GM19372 (cell line): ENCODE measurements around the gene TUBB4A.

ENCODE experiments used
- ATAC-seq: cut with Tn5 transposase; IDR thresholded peaks from one replicate; pipeline ENCODE4 v1.9.1; 2021; ENCODE audit warnings: mild to moderate bottlenecking, low read depth, moderate library complexity; ENCODE audit not compliant: unreplicated experiment

Gene TUBB4A

GRCh38 chr19:6472713-6473112, 29.4 kb downstream of the TUBB4A start:
- ATAC-seq = no peak

DNA sequence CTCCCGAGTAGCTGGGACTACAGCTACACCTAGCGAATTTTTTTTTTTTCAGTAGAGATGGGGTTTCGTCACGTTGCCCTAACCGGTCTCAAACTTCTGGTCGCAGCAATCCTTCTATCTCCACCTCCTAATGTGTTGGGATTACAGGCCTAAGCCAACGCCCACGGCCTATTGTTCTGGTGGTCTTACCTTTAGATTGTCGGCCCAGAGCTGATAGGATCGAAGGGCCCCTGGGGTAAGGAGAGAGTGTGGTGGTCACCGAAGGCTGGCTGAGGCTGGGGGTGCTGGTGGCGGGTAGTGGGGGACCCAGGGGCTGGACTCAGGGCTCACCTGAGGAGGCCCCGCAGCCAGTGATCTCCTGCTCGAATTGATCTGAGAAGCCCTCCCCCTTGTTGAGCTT, 31.0 kb downstream of the TUBB4A start:
- no peak for ATAC-seq

DNA sequence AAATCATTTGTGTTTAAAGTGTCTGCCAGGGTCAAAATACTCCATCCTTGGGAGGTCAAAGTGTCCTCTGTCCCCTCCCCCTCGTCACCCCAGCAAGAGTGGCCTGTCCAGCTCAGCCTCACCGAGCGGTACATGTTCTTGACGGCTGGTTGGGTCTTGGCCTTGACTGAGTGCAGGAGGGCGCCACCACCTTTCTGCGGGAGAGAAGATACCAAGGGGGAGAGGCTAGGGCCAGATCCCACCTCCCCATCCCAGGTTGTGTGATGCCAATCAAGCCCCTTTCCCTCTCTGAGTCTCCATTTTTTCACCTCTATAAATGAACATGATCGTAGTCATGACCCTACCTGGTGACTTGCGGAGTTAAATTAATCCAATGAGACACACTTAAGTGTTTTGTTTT, 31.9 kb downstream of the TUBB4A start:
- no peak for ATAC-seq

GRCh38 chr19:6467384-6467783, 34.7 kb downstream of the TUBB4A start:
- no peak for ATAC-seq

GRCh38 chr19:6466526-6467248, 35.4 kb downstream of the TUBB4A start:
- no peak for ATAC-seq

- ATAC-seq = no peak
These were observed 36.4 kb downstream of the TUBB4A start for GRCh38 chr19:6465663-6466062.

GRCh38 chr19:6465006-6465405, 37.1 kb downstream of the TUBB4A start:
- no peak for ATAC-seq

- no peak for ATAC-seq
These were observed 37.8 kb downstream of the TUBB4A start, which contains the start of gene CRB3 for GRCh38 chr19:6464070-6464873. Gene CRB3 (plus strand): TSS chr19:6464271. CDS start chr19:6464702, 431 bp downstream.

DNA sequence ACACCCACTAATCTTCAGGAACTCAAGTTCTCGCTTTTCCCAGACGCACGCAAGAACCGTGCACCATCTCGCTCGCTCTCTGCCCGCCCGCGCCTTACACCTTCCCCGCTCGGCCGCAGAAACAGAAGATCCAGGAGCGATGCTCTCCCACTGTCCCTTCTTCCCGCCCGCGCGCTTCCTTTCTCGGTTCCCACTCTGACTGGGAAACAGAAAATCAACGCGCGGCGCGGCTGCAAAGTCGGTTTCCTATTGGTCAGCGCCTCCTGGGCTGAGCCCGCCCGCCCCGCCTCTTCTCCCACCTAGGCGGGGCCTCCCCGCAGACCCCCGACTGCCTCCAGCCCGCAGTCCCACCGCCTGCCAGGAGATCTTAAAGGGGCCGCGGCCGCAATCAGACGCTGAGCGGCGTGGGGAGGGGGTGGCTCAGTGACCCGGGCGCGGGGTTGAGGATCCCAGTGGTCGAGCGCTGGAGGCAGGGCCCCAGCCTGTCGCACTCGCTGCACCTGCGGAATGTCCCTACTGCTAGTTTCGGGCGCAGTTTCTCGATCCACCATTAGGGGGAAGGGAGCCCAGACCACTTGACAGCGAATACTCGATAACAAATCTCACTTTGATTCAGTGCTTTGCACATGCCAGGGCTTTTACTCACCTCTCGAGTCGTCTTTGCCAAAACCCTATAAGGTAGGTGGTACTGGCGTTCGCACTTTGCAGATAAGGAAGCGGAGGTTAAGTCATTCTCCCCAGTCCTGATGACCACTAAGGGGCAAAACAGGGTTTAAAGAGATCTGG, 41.8 kb downstream of the TUBB4A start:
- ATAC-seq = peak; percentile 88

DNA sequence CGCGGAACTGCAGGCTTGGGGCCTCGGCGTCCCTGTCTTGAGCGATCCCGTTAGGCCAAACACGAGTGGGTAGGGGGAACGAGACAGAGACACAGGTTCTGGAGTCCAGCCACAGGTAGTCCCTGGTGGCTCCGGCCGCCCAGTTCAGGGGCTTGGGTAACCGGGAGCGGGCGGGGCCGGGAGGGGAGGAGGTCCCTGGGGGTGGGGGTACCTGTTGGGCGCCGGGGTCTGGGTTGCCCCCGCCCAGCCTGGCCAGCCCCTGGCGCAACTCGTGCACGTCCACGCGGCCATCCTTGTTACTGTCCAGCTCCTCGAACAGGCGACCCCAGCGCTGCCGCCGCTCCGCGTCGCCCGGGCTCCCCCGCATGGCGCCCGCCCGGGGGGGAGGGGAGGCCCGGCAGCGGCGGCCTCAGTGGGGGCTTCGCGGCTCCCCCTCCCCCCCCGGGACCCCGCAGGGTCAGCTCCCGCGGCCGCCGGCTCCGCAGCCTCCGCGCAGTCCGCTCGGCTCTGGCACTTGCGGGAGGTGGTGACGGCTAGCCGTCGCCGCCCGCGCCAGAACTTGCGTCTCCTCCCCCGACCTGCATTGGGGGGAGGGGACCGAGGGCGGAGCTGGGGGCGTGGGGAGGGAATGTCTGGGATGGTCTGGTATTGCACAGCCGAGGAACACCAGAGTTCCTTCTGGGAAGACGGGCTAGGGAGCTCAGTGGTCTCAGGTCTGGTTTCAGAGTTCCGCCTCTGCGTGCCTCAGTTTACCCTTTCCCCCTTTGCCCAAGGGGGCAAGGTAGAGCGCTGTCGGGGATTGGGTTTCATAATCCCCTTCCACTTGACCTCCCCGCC, 42.6 kb downstream of the TUBB4A start, which contains the start of gene SLC25A23:
Gene SLC25A23, minus strand, starts transcription at position 531 of the 837 bp plus-strand sequence. Its CDS starts 164 bp downstream, at position 367.
- ATAC-seq = peak; percentile 9

GRCh38 chr19:6458695-6459261, 43.3 kb downstream of the TUBB4A start:
- ATAC-seq = no peak

GRCh38 chr19:6457958-6458694, 44.0 kb downstream of the TUBB4A start:
- no peak for ATAC-seq

DNA sequence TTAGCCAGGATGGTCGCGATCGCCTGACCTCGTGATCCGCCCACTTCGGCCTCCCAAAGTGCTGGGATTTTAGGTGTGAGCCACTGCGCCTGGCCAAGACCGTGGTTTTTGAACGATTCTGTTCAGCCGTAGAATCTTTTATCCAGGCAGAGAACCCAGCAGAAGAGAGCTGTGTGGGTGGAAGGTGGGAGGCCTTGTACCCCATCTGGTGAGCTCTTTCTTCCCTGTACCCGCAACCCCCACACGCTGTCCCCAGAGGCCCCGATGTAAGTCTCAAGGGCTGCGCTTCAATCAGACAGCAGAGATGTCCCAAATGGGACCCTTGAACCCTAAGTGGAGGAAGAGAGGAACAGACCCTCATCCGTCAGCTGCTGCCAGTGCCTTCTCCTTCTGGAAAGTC, 46.2 kb downstream of the TUBB4A start:
- ATAC-seq = no peak

- ATAC-seq = no peak
These were observed 48.1 kb downstream of the TUBB4A start for GRCh38 chr19:6453951-6454565.

DNA sequence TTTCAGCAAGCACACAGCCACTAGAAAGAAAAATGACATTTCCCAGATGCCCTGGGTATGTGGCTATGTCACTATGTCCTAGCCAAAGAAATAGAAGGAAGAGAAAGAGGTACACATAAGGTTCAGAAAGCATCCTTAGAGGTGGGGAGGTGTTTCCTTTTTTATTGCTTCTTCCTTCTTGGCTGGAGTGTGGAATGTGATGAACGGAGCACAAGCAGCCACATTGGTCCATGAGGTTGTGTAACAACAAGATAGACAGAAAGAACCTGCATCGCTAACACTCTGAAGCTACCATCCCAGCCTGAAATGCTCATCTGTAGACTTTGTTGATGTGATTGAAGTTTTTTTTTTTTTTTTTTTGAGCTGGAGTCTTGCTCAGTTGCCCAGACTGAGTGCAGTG, 49.2 kb downstream of the TUBB4A start:
- no peak for ATAC-seq

GRCh38 chr19:6452223-6452614, 49.9 kb downstream of the TUBB4A start:
- ATAC-seq = no peak

DNA sequence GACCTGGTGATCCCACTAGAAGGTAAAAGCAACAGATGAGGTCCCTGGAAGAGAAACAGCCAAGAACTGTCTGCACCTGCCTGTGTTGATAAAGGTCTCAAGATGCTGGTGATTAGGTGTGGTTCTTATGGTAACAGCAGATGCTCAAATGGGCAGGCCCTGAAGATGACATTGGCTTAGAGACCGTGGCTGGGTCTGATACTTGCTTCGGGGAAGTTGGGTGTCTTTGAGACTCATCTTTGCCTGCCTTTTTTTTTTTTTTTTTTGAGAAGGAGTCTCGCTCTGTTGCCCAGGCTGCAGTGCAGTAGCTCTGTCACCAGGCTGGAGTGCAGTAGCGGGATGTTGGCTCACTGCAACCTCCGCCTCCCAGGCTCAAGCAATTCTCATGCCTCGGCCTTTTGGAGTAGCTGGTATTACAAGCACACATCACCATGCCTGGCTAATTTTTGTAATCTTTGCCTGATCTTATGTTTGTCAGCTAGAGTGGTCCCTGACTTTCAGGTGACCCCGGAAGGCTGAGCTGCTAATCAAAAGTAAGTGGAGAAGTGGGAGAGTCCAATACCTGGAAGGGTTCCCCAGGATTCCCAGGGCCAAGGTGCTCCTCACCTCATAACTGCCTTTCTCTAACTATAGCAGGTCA, 50.4 kb downstream of the TUBB4A start:
- no peak for ATAC-seq

GRCh38 chr19:6450166-6450565, 51.9 kb downstream of the TUBB4A start:
- no peak for ATAC-seq
